T1000 (cell line): ENCODE measurements around the gene SIX4.
A peak's percentile ranks its signal among the peaks of the same experiment; 100 is the strongest.
"Not testable (repeated sequence)": the region's sequence is repeated elsewhere in the genome, so short reads cannot be mapped to it uniquely, and the experiment has no call there.

Experiments
- DNase-seq: peaks from one replicate; lab custom pipeline; 2025; ENCODE audit warnings: mixed read lengths; lab: John Stamatoyannopoulos, UW

SIX4 gene

DNA sequence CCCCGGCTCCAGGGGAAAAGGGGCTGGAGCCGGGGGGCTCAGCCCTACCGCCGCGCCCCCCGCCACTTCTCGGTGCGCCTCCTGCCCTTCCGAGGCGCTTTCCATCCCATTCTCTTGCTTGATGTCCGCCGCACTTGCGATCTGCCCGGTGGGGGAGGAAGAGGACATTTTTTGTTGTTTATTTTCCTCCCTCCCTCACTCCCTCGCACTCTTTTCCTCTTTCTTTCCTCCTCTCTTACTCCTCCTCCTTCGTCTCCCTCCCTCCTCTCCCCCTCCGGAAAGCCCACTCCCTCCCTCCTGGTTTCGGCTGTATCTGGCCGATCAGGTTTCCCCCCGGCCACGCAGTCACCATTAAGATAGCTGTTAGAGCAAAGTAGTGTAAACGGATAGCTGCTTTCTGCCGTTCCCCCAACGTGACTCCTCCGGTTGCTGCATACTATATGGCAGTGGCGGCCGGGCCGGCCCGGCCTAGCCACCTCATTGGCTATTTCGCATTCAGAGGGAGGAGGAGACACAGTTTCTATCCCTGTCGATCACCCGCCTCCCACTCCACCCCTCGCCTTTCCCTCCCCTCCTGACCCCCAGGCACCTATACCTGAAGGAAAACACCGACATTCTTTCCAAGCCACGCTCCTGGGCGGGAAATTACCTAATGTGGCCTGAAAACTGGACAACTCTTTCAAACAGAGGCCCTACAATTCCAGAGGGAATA lies at the start of gene SIX4:
Gene SIX4, minus strand, starts transcription at position 445 of the 712 bp plus-strand sequence. Its CDS starts 277 bp downstream, at position 168.
- peak; percentile 43 for DNase-seq

DNA sequence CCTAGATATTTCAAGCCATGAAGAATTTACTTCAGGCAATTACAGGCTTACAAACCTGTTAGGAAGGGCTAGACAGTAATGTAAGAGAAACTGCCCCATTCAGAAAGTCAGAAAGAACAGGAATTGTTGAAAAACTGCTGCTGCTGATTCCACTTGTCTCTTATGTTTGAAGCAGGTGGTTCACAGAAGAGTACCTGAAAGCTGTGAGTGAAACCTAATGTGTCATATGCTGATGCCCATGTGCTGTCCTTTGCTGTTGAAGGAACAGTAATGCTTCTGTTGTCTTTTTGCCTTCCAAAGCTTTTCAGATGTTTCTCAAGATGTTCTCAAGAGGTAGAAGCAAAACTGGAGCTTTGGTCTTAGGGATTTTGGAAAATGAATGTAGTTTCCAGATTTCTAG lies 49.4 kb upstream of the SIX4 start:
- DNase-seq, result no peak

DNA sequence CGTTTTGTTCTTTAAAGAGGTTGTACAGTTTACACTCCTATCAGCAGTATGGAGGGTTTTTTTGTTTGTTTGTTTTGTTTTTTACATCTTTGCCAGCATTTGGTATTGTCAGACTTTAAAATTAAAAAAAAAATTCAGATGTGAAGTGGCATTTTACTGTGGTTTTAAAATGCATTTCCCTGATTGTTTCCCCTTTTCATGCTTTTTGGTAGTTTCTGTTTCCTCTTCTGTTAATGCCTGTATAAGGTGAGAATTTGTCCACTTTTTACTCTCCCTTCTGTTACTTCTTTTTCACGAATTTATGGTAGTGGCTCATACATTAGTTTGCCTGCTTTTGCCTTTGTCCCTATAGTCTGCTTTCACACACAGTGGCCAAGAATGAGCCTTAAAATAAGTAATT lies 47.0 kb upstream of the SIX4 start:
- no peak for DNase-seq

DNA sequence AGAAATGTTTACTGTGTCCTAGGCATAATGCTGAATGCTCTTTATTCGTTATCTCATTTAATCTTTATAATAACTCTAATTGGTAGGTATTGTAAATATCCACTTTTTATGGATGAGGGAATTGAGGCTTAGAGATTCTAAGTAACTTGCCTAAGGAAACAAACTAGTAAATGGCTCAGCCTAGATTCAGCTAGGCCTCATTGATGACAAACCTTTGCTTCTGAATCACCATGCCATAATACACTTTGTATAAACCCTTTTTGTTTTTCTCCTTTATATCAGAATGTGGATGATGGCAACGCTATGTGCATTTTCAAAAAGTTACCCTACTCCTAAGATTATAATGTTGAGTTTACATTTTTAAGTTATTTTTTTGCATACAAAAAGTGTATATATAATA lies 44.5 kb upstream of the SIX4 start:
- DNase-seq, result no peak

DNA sequence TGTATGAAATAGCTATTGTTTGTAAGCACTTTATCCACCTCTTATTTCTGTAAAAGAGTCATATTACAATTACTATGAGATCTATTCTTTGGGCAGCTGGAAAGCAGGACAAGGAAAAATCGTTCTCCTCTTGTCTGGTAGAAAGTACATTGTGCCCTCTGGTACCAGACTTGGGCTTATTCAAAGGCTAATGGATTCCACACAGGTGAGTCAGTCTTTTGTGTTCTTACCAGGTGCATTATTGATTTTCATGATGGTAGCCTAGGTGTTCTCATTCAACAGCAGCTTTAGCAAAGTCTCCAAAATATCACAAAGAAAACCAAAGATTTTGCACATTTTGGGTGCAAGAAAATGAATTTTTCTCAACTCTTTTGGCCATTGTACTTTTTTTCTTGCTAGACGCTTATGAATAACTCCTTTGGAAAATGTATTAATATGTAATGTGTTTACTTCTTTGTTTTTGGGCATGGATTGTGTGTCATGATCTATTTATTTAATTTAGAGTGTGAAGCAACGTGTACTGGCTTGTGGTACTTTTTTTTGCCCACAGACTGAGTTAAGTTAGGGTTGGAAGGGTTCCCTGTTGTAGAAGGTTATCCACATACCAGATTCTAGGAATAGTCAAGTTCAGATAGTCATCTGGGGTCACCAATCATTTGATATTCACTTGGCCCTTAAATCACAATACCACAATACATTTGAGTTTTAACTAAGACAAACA lies 36.7 kb upstream of the SIX4 start:
- DNase-seq, result no peak

DNA sequence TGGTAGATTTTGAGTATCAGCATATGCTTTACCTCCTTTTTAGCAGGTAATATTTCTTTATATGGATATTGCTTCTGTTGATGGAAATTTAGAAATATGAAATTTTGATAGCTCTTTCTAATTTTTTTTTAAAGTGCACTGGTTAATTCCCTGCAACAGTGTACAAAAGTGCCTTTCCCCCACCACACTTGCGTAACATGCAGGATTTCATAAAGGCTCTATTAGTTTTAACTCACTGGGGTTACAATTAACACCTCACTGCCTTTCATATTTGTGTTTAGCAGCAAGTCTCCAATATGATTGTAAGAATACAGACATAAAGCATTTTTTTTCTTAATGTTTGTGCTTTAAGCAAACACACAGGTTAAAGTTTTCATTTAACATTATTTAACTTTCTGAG lies 36.1 kb upstream of the SIX4 start:
- DNase-seq, result no peak

DNA sequence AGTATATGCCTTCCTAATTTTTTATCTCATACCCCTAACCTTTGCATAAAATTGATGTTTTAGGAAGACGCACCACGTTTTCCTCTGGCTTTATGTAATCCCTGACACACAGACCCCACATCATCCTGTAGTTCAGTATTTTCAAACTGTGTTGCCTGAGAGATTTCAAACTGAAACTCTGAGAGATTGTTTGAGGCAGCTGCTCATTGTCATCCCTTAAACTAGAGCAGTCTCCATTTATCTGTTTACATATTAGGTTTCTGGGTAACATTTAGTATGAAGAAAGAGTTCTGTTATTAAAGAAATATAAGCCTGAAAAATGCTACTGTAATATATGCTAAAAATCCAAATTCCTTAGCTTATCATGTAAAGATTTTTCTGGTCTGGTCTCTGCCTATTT lies 34.7 kb upstream of the SIX4 start:
- no peak for DNase-seq

DNA sequence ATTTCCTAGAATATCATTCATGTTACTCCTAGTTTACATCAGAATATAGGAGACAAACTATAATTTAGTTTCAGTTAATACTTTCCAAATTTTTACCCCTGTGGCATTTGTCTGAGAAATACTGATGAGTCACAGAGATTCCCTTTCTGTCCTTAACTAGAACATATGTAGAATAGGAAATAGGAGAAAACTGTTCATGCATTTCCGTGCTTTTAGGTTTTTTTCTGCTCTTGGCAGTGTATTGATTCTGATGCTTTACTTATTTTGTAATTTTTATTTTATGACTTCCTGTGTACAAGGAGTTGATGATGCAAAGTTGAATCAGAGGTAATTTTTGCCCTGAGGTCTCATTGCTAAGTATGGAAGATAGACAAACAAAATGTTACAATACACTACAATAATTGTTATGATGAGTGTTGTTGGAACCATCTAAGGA lies 33.4 kb upstream of the SIX4 start:
- DNase-seq, result no peak

DNA sequence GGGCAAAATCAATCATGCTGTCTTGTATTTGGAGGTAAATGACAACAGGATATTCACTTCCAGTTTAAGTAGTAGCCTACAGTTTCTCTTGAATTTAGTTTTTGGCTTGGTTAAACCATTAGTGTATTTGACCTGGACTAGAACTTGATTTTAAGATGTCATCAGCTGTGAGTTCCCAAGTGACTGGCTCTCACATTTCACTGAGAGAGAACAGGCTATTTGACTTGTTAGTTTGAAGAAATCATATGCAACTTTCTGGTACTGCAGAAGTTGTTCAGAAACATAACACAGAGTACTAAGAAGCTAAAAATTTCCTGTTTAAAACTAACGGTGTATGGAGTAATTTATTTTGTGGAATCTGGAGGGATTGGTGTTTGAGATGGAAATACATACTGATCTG lies 32.7 kb upstream of the SIX4 start:
- DNase-seq, result no peak

DNA sequence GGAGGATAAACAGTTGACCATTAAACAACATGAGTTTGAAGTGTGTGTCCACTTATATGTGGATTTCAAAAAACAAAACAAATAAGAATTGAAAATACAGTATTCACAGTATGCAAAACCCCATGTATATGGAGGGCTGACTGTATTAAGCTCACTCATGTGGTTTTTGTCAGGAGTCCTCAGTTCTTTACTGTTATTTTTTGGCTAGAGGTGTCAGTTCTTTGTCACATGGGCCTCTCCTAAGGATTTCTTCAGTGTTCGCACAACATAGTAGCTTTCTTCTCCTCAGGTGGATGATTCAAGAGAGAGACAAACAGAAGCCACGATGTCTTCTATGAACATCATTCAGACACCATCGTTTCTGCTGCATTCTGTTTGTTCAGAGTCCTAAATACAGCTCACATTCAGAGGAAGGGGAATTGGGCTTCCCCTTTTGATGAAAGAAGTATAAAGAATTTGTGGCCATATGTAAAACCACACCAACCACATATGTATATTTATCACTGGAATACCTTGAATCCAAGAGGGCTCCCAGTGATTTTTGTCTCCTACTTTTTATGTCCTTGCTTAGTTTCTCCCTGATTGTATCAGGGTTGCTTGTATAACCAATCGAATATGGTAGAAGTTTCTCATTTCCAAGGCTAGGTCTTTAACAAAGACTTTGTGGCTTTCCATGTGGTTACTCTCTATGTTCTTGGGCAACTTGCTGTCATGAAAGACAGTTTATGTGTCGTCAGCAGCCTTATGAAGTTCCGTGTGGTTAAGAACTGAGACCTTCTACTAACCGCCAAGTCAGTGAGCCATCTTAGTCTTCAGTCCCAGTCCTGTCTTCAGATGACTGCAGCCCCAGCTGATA lies 29.3 kb upstream of the SIX4 start:
- no peak for DNase-seq

DNA sequence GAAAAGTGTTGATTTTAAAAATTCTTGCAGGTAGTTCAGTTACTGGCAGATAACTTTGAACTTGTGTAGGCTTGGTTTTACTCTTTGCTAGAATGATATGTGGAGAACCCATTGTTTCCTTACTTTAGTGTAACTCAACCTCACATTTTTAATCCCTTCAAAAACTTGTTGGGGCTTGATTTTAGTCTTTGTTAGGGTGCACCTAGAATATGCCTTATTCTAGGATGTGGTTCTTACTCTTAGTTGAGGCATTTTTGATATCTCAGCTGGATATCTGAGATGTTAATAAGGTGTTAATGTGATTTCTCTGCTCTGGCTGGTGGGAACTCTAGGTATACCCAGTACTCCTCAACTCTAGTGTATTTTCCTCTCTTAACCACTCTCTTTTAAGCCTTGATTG lies 20.4 kb upstream of the SIX4 start:
- no peak for DNase-seq

DNA sequence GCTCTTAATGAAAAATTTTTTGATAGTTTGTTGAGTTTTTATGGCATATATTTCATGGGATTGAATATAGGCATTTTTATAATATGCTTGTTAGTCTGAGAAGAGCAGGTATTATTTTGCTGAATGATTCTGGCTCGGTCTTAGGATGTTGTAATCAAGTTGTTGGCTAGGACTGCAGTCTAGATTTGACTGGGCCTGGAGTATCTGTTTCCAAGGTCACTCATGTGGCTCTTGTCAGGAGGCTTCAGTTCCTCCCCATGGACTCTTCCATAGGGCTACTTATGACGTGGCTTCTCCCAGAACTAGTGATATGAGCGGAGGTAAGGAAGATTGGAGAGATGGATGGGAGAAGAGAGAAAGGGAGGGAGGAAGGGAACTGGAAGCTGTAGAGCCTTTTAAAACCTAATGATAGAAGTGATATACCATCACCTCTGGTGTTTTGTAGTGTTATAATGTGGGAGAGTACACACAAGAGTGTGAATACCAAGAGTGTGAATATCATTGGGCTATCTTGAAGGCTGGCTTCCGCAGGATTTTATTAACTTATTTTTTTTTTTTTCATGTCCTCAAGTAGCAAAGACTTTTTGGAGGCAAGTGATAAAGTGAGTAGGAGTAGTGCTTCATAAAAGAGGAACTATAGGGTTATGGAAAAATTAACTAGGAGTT lies 14.8 kb upstream of the SIX4 start:
- no peak for DNase-seq

DNA sequence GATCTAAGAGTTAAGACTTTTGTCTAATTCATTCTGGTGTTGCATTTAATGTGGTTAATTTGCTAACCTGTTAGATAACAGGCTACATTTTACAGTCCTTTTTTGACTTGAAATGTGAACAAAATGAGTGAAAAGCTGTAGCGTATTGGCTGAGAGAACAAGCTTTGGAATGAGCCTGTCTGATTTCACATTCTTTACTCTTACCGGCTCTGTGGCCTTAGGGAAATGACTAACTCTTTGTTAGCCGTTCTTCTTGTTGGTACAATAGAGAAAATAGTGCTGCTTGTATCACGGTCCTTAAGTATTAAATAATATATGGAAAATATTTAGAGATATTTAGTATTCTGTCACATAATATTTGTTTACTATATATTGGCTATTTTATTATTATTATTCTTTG lies 12.3 kb upstream of the SIX4 start:
- DNase-seq, result no peak

DNA sequence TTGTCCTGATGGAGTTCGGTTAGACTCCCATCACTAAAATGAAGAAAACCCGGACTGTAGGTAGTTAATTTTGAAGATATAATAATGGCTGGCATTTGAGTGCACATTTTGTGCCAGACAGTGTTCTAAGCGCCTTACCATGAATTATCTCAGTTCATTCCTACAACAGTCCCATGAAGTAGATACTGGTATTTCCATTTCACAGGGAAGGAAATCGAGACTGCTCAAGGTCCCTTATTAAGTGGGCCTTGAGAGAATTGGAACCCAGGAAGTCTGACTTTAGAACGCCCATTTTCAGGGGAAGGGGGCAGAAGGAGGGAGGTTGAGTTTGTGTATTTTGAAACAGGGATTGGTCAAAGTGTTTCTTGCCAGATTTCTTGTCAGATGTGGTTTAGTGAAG lies 11.3 kb upstream of the SIX4 start:
- no peak for DNase-seq

DNA sequence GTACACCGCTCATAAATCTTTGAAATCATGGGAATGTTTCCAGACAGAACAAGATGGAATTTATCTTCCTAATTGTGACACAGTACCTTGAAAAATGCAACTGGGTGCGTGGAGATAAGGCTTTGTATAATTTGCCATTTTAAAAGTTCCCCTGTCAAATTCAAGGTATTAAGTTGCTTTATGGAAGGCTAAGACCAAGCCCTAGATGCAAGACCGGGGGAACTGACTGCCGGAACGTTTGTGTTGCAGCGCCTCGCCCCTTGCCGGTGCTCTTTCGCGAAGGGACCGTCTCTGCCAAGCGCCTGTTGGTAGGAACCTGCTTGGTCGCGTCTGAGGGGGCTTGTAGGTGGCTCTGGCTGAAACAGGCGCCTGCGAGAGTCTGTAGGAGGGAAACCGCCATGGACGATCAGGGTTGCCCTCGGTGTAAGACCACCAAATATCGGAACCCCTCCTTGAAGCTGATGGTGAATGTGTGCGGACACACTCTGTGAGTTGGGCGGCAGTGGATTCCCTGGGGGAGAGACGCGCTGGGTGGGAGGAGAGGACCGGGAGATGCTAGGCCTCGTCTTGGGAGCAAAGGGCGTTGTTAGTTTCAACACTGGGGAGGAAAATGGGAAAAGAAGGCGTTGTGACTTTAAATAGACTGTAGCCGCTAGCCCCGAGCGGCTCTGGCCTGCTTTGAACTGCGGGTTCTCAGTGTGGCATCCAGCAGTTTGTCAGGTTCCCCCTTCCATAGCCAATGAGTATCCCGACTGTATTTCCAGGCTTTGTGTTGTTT lies 10.5 kb upstream of the SIX4 start, which contains the start of gene MNAT1:
Gene MNAT1, plus strand, starts transcription at position 297 of the 778 bp plus-strand sequence. Its CDS starts 102 bp downstream, at position 399.
- DNase-seq, result peak; percentile 66

DNA sequence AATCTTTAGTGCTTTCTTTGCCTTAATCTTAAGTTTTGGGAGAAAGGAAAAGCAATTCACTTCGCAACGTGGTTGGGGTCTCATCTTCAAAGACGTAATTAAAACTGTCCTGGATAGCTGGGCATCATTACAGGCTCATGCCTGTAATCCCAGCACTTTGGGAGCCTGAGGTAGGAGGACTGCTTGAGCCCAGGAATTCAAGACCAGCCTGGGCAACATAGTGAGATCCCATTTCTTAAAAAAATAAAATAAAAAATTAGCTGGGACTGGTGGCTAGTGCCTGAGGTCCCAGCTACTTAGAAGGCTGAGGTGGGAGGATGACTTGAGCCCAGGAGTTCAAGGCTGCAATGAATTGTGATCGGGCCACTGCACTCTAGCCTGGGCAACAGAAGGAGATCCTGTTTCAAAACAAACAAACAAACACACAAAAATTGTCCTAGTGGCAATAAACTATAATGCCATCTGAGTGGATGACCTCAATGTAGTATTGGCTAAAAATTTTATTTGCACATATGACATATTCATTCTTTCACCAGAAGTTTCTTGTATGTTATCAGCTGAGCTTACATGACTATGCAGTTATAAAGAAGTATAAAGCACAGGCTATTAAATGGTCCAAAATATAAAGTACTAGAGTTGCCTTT lies 8.8 kb upstream of the SIX4 start:
- DNase-seq, result no peak

DNA sequence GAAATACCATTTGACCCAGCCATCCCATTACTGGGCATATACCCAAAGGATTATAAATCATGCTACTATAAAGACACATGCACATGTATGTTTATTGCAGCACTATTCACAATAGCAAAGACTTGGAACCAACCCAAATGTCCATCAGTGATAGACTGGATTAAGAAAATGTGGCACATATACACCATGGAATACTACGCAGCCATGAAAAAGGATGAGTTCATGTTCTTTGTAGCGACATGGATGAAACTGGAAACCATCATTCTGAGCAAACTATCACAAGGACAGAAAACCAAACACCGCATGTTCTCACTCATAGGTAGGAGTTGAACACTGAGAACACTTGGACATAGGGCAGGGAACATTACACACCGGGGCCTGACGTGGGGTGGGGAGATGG lies 7.1 kb upstream of the SIX4 start:
- not testable (repeated sequence) for DNase-seq

DNA sequence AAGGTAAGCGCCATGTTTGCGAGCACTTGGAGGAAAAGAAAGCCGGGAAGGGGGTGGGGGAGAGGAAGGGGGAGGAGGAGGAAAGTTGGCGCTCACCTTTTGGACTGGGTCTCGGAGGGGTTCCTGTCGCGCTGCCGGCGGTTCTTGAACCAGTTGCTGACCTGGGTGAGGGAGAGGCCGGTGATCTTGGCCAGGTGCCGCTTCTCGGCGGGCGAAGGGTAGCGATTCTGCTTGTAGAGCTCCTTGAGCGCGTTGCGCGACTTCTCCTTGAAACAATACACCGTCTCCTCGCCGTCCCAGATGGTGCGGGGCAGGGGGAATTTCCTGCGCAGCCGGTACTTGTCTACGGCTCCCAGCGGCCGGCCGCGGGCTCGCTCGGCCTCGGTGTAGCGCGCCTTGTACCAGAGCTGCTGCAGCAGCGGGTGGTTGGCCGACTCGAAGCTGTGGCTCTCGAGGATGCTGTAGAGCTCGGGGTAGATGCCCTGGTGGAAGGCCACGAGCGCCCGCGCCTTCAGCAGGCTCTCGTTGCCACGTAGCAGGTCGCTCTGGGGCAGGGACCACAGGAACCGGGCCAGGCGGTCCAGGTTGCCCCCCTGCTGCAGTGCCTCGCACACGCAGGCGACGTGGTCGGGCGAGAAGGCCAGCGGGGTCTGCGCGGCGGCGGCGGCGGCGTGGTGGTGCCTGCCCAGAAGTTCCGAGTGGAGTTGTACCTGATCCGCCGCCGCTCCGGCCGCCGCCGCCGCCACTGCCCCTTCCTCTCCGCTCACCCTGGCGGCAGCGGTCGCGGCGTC lies 840 bp downstream of the SIX4 start:
- peak; percentile 26 for DNase-seq

DNA sequence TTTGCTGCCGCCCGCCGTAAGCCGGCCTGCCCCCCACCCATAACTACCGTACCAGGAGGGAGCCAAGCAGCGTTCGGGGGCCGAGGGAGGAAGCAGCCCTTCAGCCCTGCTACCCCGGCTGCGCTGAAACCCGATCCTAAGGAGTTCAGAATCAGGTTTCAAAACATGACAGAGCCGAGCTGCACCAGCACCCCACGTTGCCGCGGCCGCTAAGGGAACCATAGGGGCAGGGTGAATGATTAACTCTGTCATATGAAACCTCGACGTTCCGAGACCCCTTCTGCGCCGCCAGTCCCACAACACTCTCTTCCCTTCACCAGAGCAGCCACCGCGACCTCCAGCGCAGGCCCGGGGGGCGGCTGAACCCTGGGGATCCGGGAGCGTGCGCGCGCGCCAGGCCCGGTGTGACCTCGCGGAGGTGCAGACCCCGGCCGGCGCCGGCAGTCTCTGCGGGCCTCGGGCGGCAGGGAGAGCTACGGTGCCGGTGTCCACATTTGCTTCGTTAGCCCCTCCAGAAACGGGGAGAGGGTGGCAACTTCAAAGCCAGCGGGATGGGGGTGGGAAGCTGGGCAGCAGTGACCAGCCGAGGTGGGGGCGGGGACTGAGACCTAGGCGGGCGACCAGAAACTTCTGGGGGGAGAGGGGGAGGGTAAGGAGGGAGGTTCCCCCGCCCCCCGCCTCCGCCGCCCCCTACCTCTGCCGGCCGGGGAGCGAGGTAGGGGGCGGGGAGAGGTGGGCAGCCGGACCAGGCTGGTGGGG lies 1.6 kb downstream of the SIX4 start:
- peak; percentile 12 for DNase-seq
